ENCODE data around the gene EZR. TPM values are rescaled to one million over a fixed set of nuclear protein-coding genes. Genes with fewer than 3 reads are reported as not detected.

Gene EZR
- total and polyA plus RNA-seq, 8 donors, result 69.5 to 317 (median 218) TPM

GRCh38 chr6:158775832-158776231 is 43.3 kb downstream of the EZR start:
- Histone ChIP-seq H3K4me1 (peaks cover 0 to 46% (median 17%) of the 10 kb centered on the region in 4 donors), H3K9me3 (no peaks in the 10 kb centered on the region), H3K36me3 (peaks cover 67 to 100% (median 100%) of the 10 kb centered on the region in 4 donors), H3K27ac (no peak overlapping the region), H3K27me3 (no peaks in the 10 kb centered on the region), H3K4me3 (no peak overlapping the region)
- WGBS, 5 donors, result 83 to 94% (median 92%) methylated on average over 5 of the region's 5 CpGs
- DNase-seq, result no peak
- TF ChIP-seq EP300 (IDR thresholded peaks at IDR 0.05) (no peak), POLR2A (IDR thresholded peaks at IDR 0.05) (no peak)
- intact Hi-C loops (cut with DNase I; ENCODE audit: low total_unique reads), result loop anchor here (10.0 kb wide), 1 partner anchor 61 kb away; no protein-coding TSS in a partner anchor

- TF ChIP-seq POLR2A (IDR thresholded peaks at IDR 0.05) (no peak), EP300 (IDR thresholded peaks at IDR 0.05) (no peak), POLR2AphosphoS5 (IDR thresholded peaks at IDR 0.05) (no peak), CTCF (IDR thresholded peaks at IDR 0.05) (no peak)
- Histone ChIP-seq H3K9me3 (no peaks in the 10 kb centered on the region), H3K4me3 (no peak overlapping the region), H3K36me3 (peaks cover 77 to 100% (median 100%) of the 10 kb centered on the region in 4 donors), H3K27me3 (no peaks in the 10 kb centered on the region), H3K4me1 (peaks cover 0 to 44% (median 10%) of the 10 kb centered on the region in 4 donors), H3K27ac (no peak overlapping the region)
- DNase-seq, result no peak
- 85 to 90% (median 89%) methylated on average over 17 of the region's 17 CpGs for whole genome bisulfite sequencing, 5 donors
- intact Hi-C loops (cut with DNase I; ENCODE audit: low total_unique reads), result loop anchor here (10.0 kb wide), 1 partner anchor 60 kb away; no protein-coding TSS in a partner anchor
These were observed 44.3 kb downstream of the EZR start for GRCh38 chr6:158774717-158775449.

GRCh38 chr6:158773581-158774449 is 45.4 kb downstream of the EZR start:
- H3K9me3 ChIP-seq, result no peaks in the 10 kb centered on the region
- H3K4me1 ChIP-seq, result peaks cover 0 to 44% (median 5%) of the 10 kb centered on the region in 4 donors
- H3K36me3 ChIP-seq, result peaks cover 88 to 100% (median 100%) of the 10 kb centered on the region in 4 donors
- peak overlapping the region in 2 of 5 donors; percentile 15 to 38 for H3K27ac ChIP-seq
- 73 to 81% (median 77%) methylated on average over 21 of the region's 21 CpGs for WGBS, 5 donors
- no peak overlapping the region for H3K4me3 ChIP-seq
- TF ChIP-seq POLR2A (IDR thresholded peaks at IDR 0.05), result no peak
- no peak for TF ChIP-seq EP300 (IDR thresholded peaks at IDR 0.05)
- TF ChIP-seq POLR2AphosphoS5 (IDR thresholded peaks at IDR 0.05), result no peak
- TF ChIP-seq CTCF (IDR thresholded peaks at IDR 0.05), result no peak
- H3K27me3 ChIP-seq, result no peaks in the 10 kb centered on the region
- intact Hi-C loops (cut with DNase I; ENCODE audit: low total_unique reads), result loop anchor here (10.0 kb wide), 1 partner anchor 59 kb away; no protein-coding TSS in a partner anchor
- no peak for DNase-seq

DNA sequence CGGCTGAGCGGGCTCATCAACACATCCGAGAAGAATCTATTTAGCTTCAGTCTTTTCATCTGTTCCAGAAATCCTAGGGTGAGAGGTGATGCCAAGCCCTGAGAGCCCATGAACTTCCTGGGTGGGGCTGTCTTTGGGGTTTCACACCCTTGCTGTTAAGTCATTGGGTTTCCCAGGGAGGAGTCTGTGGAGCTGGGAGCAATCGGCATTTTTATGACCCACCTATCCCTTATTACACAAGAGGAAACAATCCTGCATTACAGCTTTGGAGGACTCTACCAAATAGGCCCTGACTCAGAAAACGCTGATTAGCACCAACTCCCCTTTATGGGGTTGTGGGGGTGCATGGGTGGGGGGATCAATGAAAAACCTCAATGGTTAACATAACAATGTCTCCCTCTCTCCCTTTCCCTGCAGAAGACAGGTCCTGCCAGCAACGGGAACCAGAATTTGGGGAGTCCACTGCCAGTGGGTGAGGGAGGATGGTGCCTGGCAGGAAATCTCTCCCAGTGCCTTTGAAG is 46.3 kb downstream of the EZR start:
- intact Hi-C loops (cut with DNase I; ENCODE audit: low total_unique reads), result loop anchor here (10.0 kb wide), 1 partner anchor 58 kb away; no protein-coding TSS in a partner anchor
- Histone ChIP-seq H3K36me3 (peaks cover 96 to 100% (median 100%) of the 10 kb centered on the region in 4 donors), H3K4me1 (peaks cover 0 to 44% (median 5%) of the 10 kb centered on the region in 4 donors), H3K27ac (peak overlapping the region in 3 of 5 donors; percentile 1 to 38 (median 15)), H3K4me3 (no peak overlapping the region), H3K27me3 (no peaks in the 10 kb centered on the region), H3K9me3 (no peaks in the 10 kb centered on the region)
- peak in 1 of 2 donors; percentile 76 for DNase-seq
- TF ChIP-seq EP300 (IDR thresholded peaks at IDR 0.05), result no peak
- peak in 1 of 3 donors; percentile 23 for TF ChIP-seq POLR2AphosphoS5 (IDR thresholded peaks at IDR 0.05)
- no peak for TF ChIP-seq POLR2A (IDR thresholded peaks at IDR 0.05)
- no peak for TF ChIP-seq CTCF (IDR thresholded peaks at IDR 0.05)
- 61 to 80% (median 69%) methylated on average over 6 of the region's 6 CpGs for WGBS, 5 donors
